ENCODE data around the gene NIPBL. TPM values are rescaled to one million over a fixed set of nuclear protein-coding genes. Genes with fewer than 3 reads are reported as not detected.

NIPBL gene
- total RNA-seq, 1 experiment from 2014 or later = 69.5 TPM

GRCh38 chr5:37109338-37109737 lies 232.8 kb downstream of the NIPBL start:
- Histone ChIP-seq H3K36me3 (ENCODE audit: insufficient read depth, low read length, poor library complexity, severe bottlenecking) (no peaks in the 10 kb centered on the region), H3K4me3 (ENCODE audit: low read depth, low read length, poor library complexity, severe bottlenecking) (no peak overlapping the region), H3K27ac (ENCODE audit: low read depth, low read length, poor library complexity, severe bottlenecking) (no peak overlapping the region), H3K27me3 (replicated peaks; ENCODE audit: insufficient read depth, low read depth, low read length, poor library complexity) (no peaks in the 10 kb centered on the region), H3K9me3 (ENCODE audit: low read depth, low read length, poor library complexity, severe bottlenecking) (no peaks in the 10 kb centered on the region), H3K4me1 (ENCODE audit: insufficient read depth, low read length, poor library complexity, severe bottlenecking) (no peaks in the 10 kb centered on the region)
- intact Hi-C loops (cut with micrococcal nuclease; ENCODE audit: unreplicated experiment) = no loop called here
- TF ChIP-seq EZH2 (IDR thresholded peaks at IDR 0.05; ENCODE audit: borderline replicate concordance, low read depth, low read length, poor library complexity, severe bottlenecking) (no peak), CTCF (conservative IDR thresholded peaks at IDR 0.05; ENCODE audit: low read depth, low read length) (no peak)
- CTCF ChIA-PET = no interaction called here
- no TSS peak for BruUV-seq (replicated peaks)
- POLR2A ChIA-PET (ENCODE audit: low non-redundant PET) = no interaction called here
- DNase-seq (ENCODE audit: low spot score) = no peak

GRCh38 chr5:37110135-37110534 lies 233.6 kb downstream of the NIPBL start:
- no peak for DNase-seq (ENCODE audit: low spot score)
- ChIA-PET CTCF (no interaction called here), POLR2A (ENCODE audit: low non-redundant PET) (no interaction called here)
- H3K4me3 ChIP-seq (ENCODE audit: low read depth, low read length, poor library complexity, severe bottlenecking) = no peak overlapping the region
- no TSS peak for BruUV-seq (replicated peaks)
- H3K4me1 ChIP-seq (ENCODE audit: insufficient read depth, low read length, poor library complexity, severe bottlenecking) = no peaks in the 10 kb centered on the region
- no peak overlapping the region for H3K27ac ChIP-seq (ENCODE audit: low read depth, low read length, poor library complexity, severe bottlenecking)
- intact Hi-C loops (cut with micrococcal nuclease; ENCODE audit: unreplicated experiment) = no loop called here
- TF ChIP-seq EZH2 (IDR thresholded peaks at IDR 0.05; ENCODE audit: borderline replicate concordance, low read depth, low read length, poor library complexity, severe bottlenecking) (no peak), CTCF (conservative IDR thresholded peaks at IDR 0.05; ENCODE audit: low read depth, low read length) (no peak)
- H3K27me3 ChIP-seq (replicated peaks; ENCODE audit: insufficient read depth, low read depth, low read length, poor library complexity) = no peaks in the 10 kb centered on the region
- no peaks in the 10 kb centered on the region for H3K36me3 ChIP-seq (ENCODE audit: insufficient read depth, low read length, poor library complexity, severe bottlenecking)
- H3K9me3 ChIP-seq (ENCODE audit: low read depth, low read length, poor library complexity, severe bottlenecking) = no peaks in the 10 kb centered on the region

GRCh38 chr5:37111426-37112382 lies 235.1 kb downstream of the NIPBL start:
- Histone ChIP-seq H3K27me3 (replicated peaks; ENCODE audit: insufficient read depth, low read depth, low read length, poor library complexity) (no peaks in the 10 kb centered on the region), H3K36me3 (ENCODE audit: insufficient read depth, low read length, poor library complexity, severe bottlenecking) (no peaks in the 10 kb centered on the region), H3K9me3 (ENCODE audit: low read depth, low read length, poor library complexity, severe bottlenecking) (no peaks in the 10 kb centered on the region), H3K4me1 (ENCODE audit: insufficient read depth, low read length, poor library complexity, severe bottlenecking) (no peaks in the 10 kb centered on the region), H3K27ac (ENCODE audit: low read depth, low read length, poor library complexity, severe bottlenecking) (no peak overlapping the region), H3K4me3 (ENCODE audit: low read depth, low read length, poor library complexity, severe bottlenecking) (no peak overlapping the region)
- ChIA-PET POLR2A (ENCODE audit: low non-redundant PET) (no interaction called here), CTCF (no interaction called here)
- TF ChIP-seq CTCF (conservative IDR thresholded peaks at IDR 0.05; ENCODE audit: low read depth, low read length) (no peak), EZH2 (IDR thresholded peaks at IDR 0.05; ENCODE audit: borderline replicate concordance, low read depth, low read length, poor library complexity, severe bottlenecking) (no peak)
- intact Hi-C loops (cut with micrococcal nuclease; ENCODE audit: unreplicated experiment) = no loop called here
- no TSS peak for BruUV-seq (replicated peaks)
- DNase-seq (ENCODE audit: low spot score) = peak; percentile 5
